Esophagus muscularis mucosa (tissue), 4 donors: ENCODE measurements around the gene NHEJ1. TPM values are rescaled to one million over a fixed set of nuclear protein-coding genes. Genes with fewer than 3 reads are reported as not detected.
A peak's percentile ranks its signal among the peaks of the same experiment; 100 is the strongest.

Experiments
- DNase-seq: peaks from one replicate; pipeline ENCODE4 v3.0.0-alpha.2; 2017; ENCODE audit errors: extremely low spot score
- H3K27ac ChIP-seq, 4 donors: fragments of 200-600 bp; sonication (generic); replicated peaks in 1 of 4; 1 replicate in 3 of 4; 2 replicates in 1 of 4; pipeline ENCODE4 v1.5.1; 2016 to 2019; ENCODE audit warnings: mild to moderate bottlenecking in 1 of 4
- H3K27me3 ChIP-seq, 4 donors: fragments of 200-600 bp; sonication (generic); one replicate each; pipeline versions ENCODE4 v1.5.1 to v1.6.0; 2016 to 2019
- H3K36me3 ChIP-seq, 4 donors: fragments of 200-600 bp; sonication (generic); one replicate each; pipeline ENCODE4 v1.5.1; 2016 to 2019
- H3K4me1 ChIP-seq, 4 donors: fragments of 200-600 bp; sonication (generic); one replicate each; pipeline ENCODE4 v1.5.1; 2016 to 2019
- H3K4me3 ChIP-seq, 4 donors: fragments of 200-600 bp; sonication (generic); 1 replicate in 2 of 4; 2 replicates in 2 of 4; pipeline ENCODE4 v1.5.1; 2016 to 2019; ENCODE audit warnings: mild to moderate bottlenecking in 4 of 4, moderate library complexity in 1 of 4
- H3K9me3 ChIP-seq, 4 donors: fragments of 200-600 bp; sonication (generic); 1 replicate in 3 of 4; 2 replicates in 1 of 4; pipeline ENCODE4 v1.5.1; 2016 to 2019
- CTCF ChIP-seq, 3 experiments: fragments of 200-600 bp in 2 of 3; fragments of 450-650 bp in 1 of 3; sonication (generic) in 2 of 3; IDR thresholded peaks; one replicate each; pipeline ENCODE4 v1.5.1; 2017 to 2019; ENCODE audit warnings: antibody characterized with exemption in 3 of 3, mild to moderate bottlenecking in 2 of 3, moderate library complexity in 1 of 3
- EP300 ChIP-seq: sonication (generic); formaldehyde crosslinking; IDR thresholded peaks from one replicate; pipeline ENCODE4 v1.6.1; 2017; ENCODE audit warnings: antibody characterized with exemption
- POLR2A ChIP-seq: fragments of 450-650 bp; IDR thresholded peaks from one replicate; pipeline ENCODE4 v1.6.1; 2017; ENCODE audit warnings: antibody characterized with exemption, moderate library complexity, mild to moderate bottlenecking, low read depth
- POLR2AphosphoS5 ChIP-seq, 2 donors: sonication (generic); formaldehyde crosslinking; IDR thresholded peaks; one replicate each; pipeline ENCODE4 v1.6.1; 2017; ENCODE audit warnings: antibody characterized with exemption in 2 of 2
- WGBS: methylation state at CpG from one replicate; pipeline ENCODE4 v1.1.5; 2018; 5-methylcytosine and 5-hydroxymethylcytosine counted together
- intact Hi-C: fragments of 100-400 bp; cut with DNase I; formaldehyde crosslinking; loops from one replicate; pipeline ENCODE4 v1.15.1; 2023
- total RNA-seq, 4 donors: library from RNA; depleted of rRNA; stranded (reverse); fragments of >200 nt; gene quantifications; one replicate each; pipeline versions ENCODE4 v1.1.0 to v1.2.1, GENCODE V29; 2016

The NHEJ1 gene
- total RNA-seq, 4 donors from 2014 or later, result 15.1 to 24.4 (median 17.8) TPM

DNA sequence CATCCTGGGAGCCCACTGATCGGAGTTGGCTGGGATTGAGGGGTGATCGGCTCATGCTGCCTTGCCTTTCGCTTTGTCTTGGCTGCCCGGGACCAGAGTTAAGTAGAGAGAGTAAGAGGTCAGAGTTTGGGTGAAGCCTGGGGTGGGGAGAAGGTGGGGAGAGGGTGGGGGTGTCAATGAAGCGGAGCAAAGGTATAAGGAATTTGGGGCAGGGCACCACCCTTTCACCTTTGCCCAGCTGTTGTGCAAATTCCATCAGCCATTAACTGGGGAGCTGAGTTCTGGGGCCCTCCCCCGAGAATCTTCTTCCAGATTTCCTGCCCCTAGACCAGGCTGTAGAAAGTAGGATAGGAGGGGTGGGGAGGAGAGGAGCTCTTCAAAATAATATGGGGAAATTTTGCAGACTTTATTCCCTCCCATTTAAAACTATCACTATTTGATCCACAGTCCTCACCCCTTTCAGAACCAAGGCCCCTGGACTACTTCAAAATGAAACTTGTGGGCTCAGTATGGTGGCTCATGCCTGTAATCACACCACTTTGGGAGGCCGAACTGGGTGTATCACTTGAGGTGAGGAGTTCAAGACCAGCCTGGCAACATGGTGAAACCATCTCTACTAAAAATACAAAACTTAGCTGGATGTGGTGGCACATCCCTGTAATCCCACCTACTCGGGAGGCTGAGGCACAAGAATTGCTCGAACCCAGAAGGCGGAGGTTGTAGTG lies 9.5 kb upstream of the NHEJ1 start, which contains the start of gene SLC23A3:
Gene SLC23A3, minus strand, starts transcription at position 100 of the 725 bp plus-strand sequence. Its CDS starts 45 bp downstream, at position 55.
- peak; percentile 7 for DNase-seq
- no peak within 1 kb of the TSS for H3K4me3 ChIP-seq
- H3K4me1 ChIP-seq, result peaks cover 17 to 47% (median 31%) of the 10 kb centered on the region in 4 donors
- H3K27ac ChIP-seq, result peak within 1 kb of the TSS; percentile 64 to 84 (median 81)
- H3K27me3 ChIP-seq, result no peaks in the 10 kb centered on the region
- intact Hi-C loops, result loop anchor here (10.0 kb wide), 1 partner anchor 215 kb away; the partner anchor contains the start of gene DNPEP
- H3K36me3 ChIP-seq, result peaks cover 19 to 35% (median 33%) of the 10 kb centered on the region in 4 donors
- no peaks in the 10 kb centered on the region for H3K9me3 ChIP-seq
- 86% methylated on average over 10 of the region's 10 CpGs for WGBS
- TF ChIP-seq POLR2AphosphoS5 (IDR thresholded peaks at IDR 0.05), result no peak
- no peak for TF ChIP-seq CTCF (IDR thresholded peaks at IDR 0.05)
- no peak for TF ChIP-seq EP300
- no peak for TF ChIP-seq POLR2A

DNA sequence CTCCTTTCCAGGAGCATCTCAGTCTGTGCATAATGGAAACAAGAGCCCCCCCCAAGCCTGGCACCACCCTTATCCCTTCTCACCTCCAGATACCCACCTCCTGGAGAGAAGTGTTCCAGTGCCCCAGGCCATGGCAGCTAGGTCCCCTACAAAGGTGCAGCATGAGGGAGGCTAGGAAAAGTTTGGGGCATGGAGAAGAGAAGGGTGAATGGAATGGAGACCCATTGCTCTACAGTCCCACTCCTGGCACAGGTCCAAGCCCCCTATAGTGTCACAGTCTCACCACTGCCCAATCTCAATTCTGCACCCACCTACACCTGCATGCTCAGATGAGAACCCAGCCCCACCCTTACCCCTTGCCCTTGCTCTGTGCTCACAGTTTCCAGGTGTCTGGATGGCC lies 8.3 kb upstream of the NHEJ1 start:
- TF ChIP-seq POLR2AphosphoS5 (IDR thresholded peaks at IDR 0.05) (no peak), POLR2A (no peak), EP300 (no peak), CTCF (IDR thresholded peaks at IDR 0.05) (no peak)
- Histone ChIP-seq H3K4me1 (peaks cover 11 to 36% (median 21%) of the 10 kb centered on the region in 4 donors), H3K36me3 (peaks cover 14 to 23% (median 21%) of the 10 kb centered on the region in 4 donors), H3K9me3 (no peaks in the 10 kb centered on the region), H3K27ac (no peak overlapping the region), H3K27me3 (no peaks in the 10 kb centered on the region), H3K4me3 (no peak overlapping the region)
- peak; percentile 60 for DNase-seq
- intact Hi-C loops, result no loop called here

DNA sequence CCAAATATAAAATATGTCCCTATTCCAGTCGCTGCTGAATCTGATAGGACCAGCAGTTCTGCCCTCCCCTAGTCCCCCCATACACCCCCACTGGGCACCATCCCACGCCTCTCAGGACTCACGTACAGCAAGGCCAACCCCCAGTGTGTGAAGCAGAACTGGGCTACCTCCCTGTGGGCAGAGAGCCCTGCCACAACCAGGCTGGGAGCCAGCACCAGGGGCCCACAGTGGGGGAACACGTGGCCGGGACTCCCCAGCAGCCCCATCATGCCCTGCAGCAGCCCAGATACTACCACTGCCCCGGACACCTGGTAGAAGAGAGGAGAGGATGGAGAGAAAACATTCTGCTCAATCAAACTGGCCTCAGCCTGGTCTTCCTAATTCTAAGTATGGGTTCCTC lies 7.9 kb upstream of the NHEJ1 start:
- Histone ChIP-seq H3K9me3 (no peaks in the 10 kb centered on the region), H3K27me3 (no peaks in the 10 kb centered on the region), H3K36me3 (peaks cover 11 to 19% (median 17%) of the 10 kb centered on the region in 4 donors), H3K4me1 (peaks cover 11 to 35% (median 19%) of the 10 kb centered on the region in 4 donors), H3K27ac (no peak overlapping the region), H3K4me3 (no peak overlapping the region)
- 67% methylated on average over 3 of the region's 6 CpGs for WGBS
- TF ChIP-seq CTCF (IDR thresholded peaks at IDR 0.05) (no peak), EP300 (no peak), POLR2AphosphoS5 (IDR thresholded peaks at IDR 0.05) (no peak), POLR2A (no peak)
- intact Hi-C loops, result no loop called here
- DNase-seq, result no peak

GRCh38 chr2:219167997-219168396 lies 7.4 kb upstream of the NHEJ1 start:
- no peak overlapping the region for H3K27ac ChIP-seq
- peak; percentile 34 for DNase-seq
- no peaks in the 10 kb centered on the region for H3K9me3 ChIP-seq
- no peak for TF ChIP-seq EP300
- no peak for TF ChIP-seq CTCF (IDR thresholded peaks at IDR 0.05)
- no peak for TF ChIP-seq POLR2A
- TF ChIP-seq POLR2AphosphoS5 (IDR thresholded peaks at IDR 0.05), result no peak
- intact Hi-C loops, result no loop called here
- WGBS, result 69% methylated on average over 5 of the region's 5 CpGs
- peaks cover 11 to 29% (median 17%) of the 10 kb centered on the region in 4 donors for H3K4me1 ChIP-seq
- no peak overlapping the region for H3K4me3 ChIP-seq
- H3K36me3 ChIP-seq, result peaks cover 6 to 14% (median 12%) of the 10 kb centered on the region in 4 donors
- H3K27me3 ChIP-seq, result no peaks in the 10 kb centered on the region
